ENCODE data around the gene ATP8A2.

Gene ATP8A2

DNA sequence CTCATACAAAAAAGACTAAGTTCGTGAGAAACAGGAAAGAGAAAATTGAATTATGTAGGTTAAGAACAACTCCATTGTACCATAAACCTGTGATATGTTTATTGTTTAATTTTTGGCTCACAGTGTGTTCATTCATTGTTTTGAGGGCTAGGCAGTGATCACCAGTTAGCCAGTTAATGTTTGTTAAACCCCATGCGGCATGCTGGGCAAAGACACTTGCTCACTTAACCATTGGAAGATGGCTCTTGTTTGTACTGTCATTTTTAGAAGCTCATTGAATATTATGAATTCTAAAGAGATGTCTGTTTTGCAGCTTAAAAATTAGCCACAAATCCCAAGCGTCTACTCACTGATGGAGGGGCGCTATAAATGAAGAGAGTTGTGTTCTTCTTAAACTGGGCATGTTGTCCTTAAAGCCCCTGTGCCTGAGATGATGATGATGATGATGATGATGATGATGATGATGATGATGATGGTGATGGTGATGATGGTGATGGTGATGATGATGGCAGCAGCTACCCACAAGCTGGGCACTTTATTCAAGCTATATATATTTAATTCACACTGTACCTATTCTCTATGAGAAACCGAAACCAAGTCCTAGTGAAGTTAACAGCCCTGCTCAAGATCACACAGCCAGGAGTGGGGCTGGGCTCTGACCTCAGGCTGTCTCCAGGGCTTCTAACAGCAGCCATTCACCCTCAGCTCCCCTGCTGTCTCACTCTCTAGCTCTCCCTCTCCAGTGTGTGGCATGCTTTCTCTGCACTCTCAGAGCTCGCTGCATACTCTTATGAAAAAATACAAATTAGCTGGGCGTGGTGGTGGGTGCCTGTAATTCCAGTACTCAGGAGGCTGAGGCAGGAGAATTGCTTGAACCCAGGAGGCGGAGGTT lies 510.9 kb downstream of the ATP8A2 start:
- DNase-seq (ENCODE audit: low spot score), result no peak

DNA sequence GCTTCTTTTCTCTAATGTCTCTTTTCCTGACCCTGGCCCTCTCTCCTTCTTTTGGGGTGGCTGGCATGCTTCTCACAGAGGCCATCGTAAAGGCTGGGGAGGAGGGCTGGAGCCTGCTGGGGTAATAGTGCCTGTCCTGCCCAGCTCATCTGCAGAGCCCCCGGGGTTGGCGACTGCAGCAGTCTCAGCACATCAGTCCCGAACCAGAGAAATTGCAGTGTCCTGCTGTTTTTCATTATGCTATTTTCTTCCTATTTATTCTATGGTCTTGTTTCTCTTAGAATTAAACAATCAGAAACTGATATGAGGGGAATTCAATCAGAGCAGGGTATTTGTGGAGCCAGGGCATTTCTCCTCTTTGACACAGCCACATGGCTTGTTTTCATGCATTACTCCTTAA lies 513.6 kb downstream of the ATP8A2 start:
- no peak for DNase-seq (ENCODE audit: low spot score)

DNA sequence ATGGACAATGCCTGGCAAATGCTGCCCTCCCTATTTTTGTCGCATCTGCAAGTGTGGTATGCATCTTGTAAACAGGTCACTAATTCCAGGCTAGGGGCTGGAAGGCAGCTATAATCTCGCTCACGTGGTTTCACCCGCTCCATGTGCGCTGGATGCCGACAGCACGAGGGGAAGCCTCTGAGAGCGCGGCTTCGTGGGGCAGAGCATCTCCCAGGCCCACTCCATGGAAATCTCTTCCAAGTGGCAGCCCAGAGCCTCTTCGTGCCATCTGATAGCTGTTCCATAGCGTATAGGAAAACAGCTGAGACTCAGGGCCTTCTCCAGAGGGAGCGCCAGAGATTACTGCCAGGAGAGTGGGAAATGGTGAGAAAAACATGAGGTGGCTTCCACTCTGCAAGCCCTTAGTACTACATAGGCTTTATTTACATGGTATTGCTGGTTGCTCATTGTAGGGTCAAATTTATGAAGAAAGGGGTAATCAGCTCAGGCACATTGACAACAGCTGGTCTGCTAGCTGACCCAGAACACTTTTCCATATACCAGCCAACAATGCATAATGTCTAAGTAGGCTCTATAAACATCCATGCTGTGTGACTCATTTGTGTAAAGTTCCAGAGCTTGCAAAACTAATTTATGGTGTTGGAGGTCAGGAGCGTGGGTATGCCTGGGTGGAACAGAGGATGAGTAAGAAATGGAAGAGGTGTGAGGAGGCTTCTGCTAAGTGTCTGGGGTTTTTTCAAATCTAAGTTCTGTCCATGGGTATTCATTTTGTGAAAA lies 514.9 kb downstream of the ATP8A2 start:
- DNase-seq (ENCODE audit: low spot score), result no peak

DNA sequence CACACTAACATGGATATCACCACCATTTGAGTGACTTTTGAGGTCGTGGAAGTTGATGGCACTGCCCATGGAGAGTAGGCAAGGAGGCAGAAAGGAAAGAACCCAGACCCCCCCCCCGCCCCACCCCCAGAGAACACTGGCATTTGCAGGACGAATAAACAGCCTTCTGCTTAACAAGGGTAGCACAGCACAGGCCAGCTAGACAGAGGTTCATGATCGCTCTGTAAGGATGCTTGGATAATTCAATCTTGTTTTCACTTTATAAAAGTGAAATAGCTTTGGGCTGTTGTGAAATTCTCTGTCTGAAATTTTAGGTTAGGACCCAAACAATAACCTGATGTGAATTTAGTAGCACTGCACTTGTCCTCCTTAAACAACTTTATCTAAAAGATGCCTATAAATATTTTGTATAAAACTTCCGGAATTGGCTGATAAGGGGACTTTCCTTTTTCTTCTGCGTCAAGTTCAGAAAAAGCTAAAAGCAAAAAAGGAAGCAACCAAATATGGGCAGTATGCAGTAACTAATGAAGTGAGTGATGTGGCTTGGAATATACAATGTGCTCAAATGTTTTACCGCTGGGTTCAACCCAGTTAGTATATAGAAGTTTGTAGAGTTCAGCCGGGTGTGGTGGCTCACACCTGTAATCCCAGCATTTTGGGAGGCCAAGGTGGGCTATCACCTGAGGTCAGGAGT lies 516.3 kb downstream of the ATP8A2 start:
- no peak for DNase-seq (ENCODE audit: low spot score)

DNA sequence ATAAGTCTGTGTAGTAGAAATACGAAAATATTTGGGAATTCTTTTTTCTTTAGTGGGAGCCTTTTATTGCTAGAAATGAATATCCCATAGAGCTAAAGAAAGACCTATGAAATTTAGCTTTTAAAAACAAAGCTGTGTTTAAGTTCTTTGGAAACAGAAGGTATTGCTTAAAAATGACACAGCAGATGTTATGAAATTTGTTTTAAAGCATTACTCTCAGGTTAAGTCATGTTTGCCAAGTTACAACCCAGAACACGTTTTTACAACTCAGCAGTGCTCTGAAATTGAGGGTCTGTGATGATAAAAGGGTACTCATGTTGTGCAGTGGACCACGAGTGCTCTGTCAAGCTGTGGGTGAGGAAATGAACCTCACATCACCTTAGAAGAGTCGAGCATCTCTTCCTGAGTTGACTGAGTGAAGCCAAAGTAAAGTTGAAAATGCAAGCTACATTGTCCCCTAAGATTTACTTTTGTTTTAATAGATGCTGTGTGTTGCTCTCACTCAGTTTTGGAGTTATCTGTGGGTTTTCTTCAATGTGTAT lies 519.0 kb downstream of the ATP8A2 start:
- no peak for DNase-seq (ENCODE audit: low spot score)

DNA sequence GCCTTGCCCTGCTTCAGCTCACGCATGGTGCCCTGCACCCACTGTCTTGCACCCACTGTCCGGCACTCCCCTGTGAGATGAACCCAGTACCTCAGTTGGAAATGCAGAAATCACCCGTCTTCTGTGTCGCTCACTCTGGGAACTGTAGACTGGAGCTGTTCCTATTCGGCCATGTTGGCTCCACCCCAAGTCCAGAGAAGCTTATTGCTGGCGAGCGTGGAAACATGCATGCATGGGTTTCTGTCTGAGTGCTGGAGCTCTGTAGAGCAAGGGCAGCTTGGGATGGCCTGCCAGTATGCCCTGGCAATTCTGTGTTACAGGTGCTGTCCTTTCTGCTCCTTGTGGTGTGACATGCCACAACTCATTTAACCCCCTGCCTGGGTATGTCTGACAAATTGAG lies 527.2 kb downstream of the ATP8A2 start:
- no peak for DNase-seq (ENCODE audit: low spot score)

DNA sequence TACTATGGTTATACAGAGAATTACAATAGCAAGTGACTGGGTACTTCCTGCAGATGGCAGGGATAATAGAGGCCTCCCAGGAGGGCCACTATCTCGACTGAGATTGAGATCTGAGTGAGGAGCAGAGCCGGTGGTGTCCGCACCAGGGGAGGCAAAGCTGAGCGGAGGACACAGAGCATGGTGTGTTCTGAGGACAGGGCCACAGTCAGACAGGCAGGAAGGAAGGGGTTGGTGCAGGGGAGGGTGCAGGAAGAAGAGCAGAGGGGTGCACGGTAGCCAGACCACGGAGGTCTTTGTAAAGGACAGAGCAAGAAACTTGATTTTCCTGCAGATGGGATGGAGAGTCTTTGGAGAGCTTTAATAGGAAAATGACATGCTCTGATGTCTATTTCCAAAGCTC lies 527.7 kb downstream of the ATP8A2 start:
- DNase-seq (ENCODE audit: low spot score), result no peak

DNA sequence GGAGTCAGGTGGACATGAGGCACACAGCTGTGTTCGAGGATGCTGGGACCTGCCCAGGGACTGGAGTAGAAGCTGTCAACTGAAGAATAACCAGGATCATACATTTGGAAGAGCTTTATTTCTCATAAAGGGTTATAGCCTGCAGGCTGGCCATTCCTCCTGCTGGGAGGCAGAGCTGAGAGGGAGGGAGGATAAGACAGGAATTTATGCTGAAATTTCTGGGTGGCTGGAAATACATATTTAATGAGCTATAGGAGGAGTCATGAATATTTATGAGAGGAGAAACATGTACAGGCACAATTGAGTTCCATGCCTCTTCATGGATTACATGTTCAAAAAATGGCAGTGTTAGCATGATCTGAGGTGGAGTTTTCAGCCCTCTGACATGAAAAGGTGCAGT lies 528.2 kb downstream of the ATP8A2 start:
- no peak for DNase-seq (ENCODE audit: low spot score)

DNA sequence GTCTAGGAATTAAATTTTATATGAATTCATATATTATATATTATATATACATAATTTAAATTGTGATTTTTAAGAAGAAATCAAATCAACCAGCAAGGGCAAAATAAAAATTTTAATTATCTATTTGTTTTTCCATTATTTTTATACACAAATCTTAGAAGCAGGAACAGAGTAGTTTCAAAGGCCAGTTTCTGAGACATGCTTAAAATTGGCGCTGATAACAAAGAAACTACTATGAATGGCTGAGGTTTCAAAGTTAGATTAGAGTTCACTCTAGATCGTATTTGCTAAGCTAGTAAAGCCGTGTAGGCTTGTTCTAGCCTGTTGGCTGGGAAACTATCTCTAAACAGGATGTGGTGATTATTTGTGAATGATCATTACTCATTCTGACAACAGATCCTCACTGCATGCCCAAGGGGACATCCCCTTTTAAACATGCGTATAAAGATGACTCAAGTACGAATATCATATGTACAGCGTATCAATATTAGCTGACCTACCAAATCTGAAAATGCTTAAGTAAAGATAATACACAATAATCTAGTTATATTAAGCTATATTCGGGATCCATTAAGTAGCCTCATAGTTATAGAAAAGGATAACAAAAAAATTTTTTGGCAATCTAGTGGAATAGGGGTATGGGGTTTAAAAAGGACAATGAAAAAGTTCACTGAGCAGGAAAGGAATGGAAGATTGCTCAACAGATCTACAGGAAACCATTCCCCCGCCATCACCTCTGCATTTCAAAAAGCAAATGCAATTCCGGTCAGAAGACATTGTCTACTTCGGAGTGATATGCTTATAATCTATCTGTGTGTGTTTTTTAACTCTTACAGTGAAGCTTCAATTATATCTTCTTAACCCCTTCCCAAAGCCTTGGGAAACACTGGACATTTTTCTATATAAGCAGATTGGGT lies 529.9 kb downstream of the ATP8A2 start:
- DNase-seq (ENCODE audit: low spot score), result no peak

DNA sequence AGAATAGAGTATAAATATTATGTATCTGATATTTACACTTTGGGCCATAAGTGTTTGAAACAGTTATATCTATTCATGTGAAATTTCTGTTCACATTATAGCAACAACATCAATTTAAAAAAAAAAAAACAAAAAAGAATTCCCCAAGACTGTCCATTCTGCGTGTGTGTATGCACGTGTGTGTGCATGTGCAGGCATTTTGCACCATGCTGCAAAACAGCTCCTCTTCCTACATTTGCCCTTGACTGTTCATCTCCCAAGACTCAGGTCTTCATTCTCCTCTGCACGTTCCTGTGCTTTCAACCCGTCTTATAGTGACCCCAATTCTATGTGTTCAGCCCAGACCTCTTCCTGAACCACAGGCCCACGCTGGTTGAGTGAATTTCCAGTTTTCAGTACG lies 530.7 kb downstream of the ATP8A2 start:
- no peak for DNase-seq (ENCODE audit: low spot score)

DNA sequence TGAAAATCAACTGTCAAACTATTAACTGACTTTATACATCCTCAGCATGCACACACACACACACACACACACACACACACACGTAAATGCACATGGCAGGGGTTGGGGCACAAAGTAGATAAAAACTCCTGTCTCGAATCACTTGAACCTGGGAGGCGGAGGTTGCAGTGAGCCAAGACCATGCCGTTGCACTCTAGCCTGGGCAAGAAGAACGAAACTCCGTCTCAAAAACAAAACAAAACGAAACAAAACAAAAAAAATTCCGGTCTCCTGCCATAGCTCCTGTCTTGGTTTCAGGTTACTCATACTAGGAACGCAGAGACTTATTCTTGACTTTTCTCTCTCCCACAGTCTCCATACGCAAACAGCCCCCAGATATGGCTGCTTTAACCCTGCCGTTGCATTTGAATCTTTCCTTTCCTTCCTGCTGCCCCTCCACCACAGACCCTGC lies 531.1 kb downstream of the ATP8A2 start:
- DNase-seq (ENCODE audit: low spot score), result no peak

DNA sequence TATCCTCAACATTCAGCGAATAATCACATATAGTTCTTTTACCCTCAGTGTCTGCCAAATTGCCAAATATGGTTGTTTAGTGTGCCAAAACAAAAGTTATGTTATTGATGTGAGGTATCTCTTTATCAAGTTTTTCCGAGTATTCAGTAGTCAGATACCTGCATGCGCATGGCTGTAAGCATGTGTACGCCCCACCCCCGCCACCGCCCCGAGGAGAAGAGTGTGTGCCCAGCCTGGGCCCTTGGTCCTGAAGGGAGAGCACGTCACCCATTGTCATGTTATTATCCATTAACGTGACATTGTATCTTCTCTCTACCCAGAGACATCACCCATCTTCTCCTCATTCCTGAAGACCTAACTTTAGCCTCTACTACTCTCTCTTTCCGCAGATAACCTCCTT lies 533.1 kb downstream of the ATP8A2 start:
- no peak for DNase-seq (ENCODE audit: low spot score)

DNA sequence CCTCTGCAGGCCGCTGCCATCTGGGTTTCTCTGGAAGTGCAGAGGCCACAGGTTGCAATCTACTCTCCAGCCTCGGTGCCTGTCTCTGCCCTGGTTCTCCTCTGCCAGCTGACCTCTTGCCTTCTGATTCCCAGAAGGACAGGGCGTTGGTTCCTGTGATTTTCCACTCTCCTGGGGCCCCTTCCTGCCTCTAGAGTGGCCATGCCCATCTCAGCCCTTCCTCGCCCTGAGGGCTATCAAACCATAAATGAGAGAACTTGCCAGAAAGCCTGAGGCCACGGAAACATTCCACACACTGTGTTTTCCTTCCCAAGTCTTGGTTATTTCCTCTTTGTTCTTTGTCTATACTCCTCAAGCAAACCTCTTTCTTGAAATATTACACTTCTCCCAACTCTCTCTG lies 533.8 kb downstream of the ATP8A2 start:
- no peak for DNase-seq (ENCODE audit: low spot score)

DNA sequence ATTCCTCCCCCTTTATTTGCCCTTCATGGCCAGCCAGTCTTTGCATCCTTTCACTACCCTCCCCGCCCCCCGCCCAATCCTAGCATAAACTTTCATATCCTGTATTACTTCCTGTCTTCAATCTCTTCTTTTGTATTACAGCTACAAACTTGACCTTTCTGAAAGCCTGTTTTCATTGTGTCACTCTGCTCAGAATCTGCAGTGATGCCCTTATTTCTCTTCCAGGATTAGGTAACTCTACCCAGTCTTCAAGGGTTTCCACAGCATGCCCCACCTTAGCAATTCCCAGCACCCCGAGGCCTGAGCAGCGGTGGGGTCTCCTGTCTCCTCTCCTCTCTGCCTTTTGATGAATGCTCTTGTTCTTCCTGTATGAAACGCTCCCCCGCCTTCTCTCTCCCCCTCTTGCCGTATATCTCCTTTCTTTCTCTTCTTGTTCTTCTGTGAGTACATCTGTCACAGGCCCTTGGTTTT lies 534.5 kb downstream of the ATP8A2 start:
- DNase-seq (ENCODE audit: low spot score), result no peak

DNA sequence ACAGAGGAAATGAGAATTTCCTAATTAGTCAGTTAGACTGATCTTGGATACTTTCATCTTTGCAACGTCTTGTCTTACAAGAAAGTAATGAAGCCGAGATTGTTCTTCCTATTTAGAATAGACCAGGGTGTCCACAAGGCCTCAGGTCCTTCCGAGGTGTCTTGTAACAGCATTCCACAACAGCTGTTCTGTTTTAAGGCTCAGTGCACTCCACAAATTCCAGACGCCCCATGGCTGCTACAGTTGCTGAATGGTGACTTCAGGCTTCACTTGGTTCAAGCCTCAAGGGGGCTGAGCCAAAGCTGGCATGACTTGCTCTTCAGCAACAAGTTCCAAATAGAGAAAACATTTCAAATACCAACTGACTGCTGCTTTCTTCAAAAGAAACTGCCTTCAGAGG lies 536.6 kb downstream of the ATP8A2 start:
- DNase-seq (ENCODE audit: low spot score), result no peak

DNA sequence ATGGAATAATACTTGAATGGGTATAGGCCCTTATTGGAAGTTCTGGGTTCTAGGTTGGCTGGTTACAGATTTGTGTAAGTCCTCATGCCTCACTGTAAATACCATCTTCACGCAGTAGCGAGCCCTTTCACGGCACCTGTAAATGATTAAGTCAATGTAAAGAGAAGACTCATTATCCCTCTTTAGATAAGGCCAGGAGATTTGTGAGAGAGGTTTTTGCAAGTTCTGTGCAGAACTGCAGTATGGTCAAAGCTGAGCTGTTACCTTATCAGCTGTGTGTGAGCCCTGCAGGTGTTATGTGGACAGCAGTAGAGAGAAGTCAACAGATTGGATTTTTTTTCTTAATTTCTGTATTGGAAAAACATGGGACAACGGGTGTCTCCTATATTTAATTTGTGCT lies 538.5 kb downstream of the ATP8A2 start:
- DNase-seq (ENCODE audit: low spot score), result no peak

DNA sequence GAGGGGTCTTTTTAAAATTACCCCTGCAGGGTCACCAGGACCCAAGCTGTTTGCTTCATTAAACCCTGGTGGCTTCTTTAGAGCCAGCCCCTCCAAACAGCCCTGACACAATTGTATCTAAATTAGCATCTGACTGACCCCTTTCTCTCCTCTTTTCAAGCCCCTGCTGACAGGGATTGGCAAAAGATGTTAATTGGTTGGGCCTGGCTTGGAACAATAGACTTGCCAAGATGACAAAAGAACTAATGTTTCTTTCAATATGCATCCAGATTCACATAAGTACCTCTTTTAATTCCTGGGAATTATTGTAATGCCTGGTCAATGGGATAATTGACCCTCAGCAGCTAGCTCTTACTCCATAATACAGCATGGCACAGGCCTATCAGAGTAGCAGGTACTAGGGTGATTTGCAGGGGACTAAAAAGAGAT lies 539.2 kb downstream of the ATP8A2 start:
- no peak for DNase-seq (ENCODE audit: low spot score)

DNA sequence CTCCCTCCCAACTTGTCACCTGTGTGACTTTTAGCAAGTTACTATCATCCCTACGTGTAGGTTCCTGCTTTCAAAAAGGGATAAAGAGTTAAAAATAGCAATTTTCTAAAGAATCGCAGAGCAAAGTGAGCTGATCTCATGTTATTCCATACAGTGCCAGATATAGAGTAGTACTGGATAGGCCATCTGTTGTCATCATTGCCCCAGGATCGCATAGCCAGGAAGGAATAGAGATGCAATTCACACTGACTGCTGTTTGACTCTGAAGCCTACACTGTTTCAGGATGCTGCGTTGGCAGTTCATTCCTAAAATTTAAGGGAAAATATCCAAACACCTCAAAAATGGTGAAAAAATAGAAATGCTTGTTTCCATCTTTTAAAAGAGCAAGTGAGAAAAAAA lies 541.2 kb downstream of the ATP8A2 start:
- DNase-seq (ENCODE audit: low spot score), result no peak

DNA sequence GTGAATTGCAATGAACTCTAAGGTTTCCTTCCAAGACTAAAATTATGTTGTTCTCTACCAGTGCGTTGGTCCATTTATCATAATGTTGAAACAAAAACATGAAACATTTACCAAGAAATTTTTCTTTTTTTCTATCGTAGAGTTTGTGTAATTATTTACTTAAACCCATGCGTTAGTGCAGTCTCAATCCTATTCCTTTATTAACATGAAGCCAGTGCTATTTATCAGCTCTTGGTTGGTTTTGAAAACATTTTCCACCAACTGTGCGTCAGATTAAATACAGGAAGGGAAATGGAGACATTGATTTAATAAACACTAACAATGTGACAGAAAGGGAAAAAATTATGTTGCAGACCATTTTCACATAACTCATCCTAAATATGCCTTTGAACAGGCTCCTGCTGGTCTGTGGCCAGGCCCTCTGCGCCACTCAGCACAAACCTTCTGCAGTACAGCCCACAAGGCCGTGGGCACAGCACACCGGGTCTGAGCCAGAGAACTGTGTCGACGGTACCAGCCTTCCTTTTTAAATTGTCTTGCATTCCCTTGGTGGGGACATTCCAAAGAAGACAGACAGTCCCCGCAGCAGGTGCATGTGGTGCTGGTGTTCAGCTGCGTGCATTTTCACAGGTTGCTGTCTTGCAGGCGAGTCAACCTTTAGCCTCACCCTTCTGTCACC lies 544.2 kb downstream of the ATP8A2 start:
- DNase-seq (ENCODE audit: low spot score), result no peak

DNA sequence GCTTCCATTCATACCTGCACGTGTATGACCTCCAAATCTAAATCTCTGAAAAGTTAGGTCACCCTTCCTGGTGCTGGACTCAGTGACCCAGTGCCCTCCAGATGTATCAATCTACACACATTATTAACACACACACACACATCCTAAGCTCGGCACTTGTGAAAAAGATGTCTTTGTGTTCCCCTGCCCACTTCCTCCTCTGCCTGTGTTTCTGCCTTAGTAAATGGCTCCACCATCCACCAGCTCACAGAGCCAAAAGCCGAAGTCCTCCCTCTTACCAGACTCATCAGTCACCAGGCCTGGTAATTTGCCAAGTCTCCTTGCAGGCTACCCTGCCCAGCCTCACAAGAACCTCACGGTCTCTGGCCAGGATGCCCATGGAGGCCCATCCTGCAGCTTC lies 548.5 kb downstream of the ATP8A2 start:
- no peak for DNase-seq (ENCODE audit: low spot score)

DNA sequence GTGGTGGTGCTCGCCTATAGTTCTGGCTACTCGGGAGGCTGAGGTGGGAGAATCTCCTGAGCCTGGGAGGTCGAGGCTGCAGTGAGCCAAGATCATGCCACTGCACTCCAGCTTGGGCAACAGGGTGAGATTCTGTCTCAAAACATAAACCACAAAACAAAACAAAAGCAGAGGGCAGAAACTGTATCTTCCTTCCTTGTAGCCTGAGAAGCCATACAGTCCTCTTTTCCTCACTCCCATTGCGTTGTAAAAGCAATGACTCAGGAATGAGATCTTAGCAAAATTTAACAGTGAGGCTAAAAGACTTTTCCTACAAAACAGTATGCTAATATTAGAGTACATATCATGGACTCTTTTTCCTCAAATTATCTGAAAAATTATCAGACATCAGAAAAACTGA lies 549.2 kb downstream of the ATP8A2 start:
- DNase-seq (ENCODE audit: low spot score), result no peak
